Liver (tissue), 9 donors: ENCODE data around the gene TOX4. TPM values are rescaled to one million over a fixed set of nuclear protein-coding genes. Genes with fewer than 3 reads are reported as not detected.

Experiments
- DNase-seq: peaks from one replicate; pipeline ENCODE4 v3.0.0-alpha.2; 2017; ENCODE audit warnings: low spot score
- H3K27ac ChIP-seq, 2 donors: one replicate each; pipeline ENCODE4 v1.7.0; 2013; ENCODE audit warnings: inconsistent platforms in 2 of 2, low read length in 2 of 2, control low read depth in 1 of 2, low read depth in 1 of 2, mild to moderate bottlenecking in 1 of 2
- H3K27me3 ChIP-seq, 4 donors: one replicate each; pipeline versions ENCODE4 v1.6.1 to v1.7.0; 2013; ENCODE audit warnings: low read length in 3 of 4, inconsistent platforms in 1 of 4, mild to moderate bottlenecking in 1 of 4, moderate library complexity in 1 of 4; ENCODE audit not compliant: control insufficient read depth in 4 of 4, insufficient read depth in 4 of 4
- H3K36me3 ChIP-seq, 4 donors: one replicate each; pipeline versions ENCODE4 v1.6.1 to v1.7.0; 2013; ENCODE audit warnings: low read length in 3 of 4, mild to moderate bottlenecking in 3 of 4, low read depth in 1 of 4, moderate library complexity in 1 of 4; ENCODE audit not compliant: control insufficient read depth in 4 of 4, insufficient read depth in 3 of 4
- H3K4me1 ChIP-seq, 4 donors: one replicate each; pipeline versions ENCODE4 v1.6.1 to v1.7.0; 2013; ENCODE audit warnings: low read length in 3 of 4, mild to moderate bottlenecking in 3 of 4, moderate library complexity in 1 of 4; ENCODE audit not compliant: control insufficient read depth in 4 of 4, insufficient read depth in 4 of 4
- H3K4me3 ChIP-seq, 3 donors: one replicate each; pipeline versions ENCODE4 v1.6.1 to v1.7.0; 2013; ENCODE audit warnings: low read length in 3 of 3, control low read depth in 1 of 3, low read depth in 1 of 3, mild to moderate bottlenecking in 1 of 3
- H3K9ac ChIP-seq, 2 donors: one replicate each; pipeline ENCODE4 v1.7.0; 2013; ENCODE audit warnings: low read length in 2 of 2, mild to moderate bottlenecking in 2 of 2, moderate library complexity in 2 of 2, control low read depth in 1 of 2, low read depth in 1 of 2
- H3K9me3 ChIP-seq, 4 donors: one replicate each; pipeline versions ENCODE4 v1.6.1 to v1.7.0; 2013; ENCODE audit warnings: low read length in 3 of 4; ENCODE audit not compliant: control insufficient read depth in 4 of 4
- ATF3 ChIP-seq: IDR thresholded peaks from 2 replicates; pipeline ENCODE4 v1.6.1; 2016; ENCODE audit warnings: antibody characterized with exemption
- FOXA1 ChIP-seq: IDR thresholded peaks from 2 replicates; pipeline ENCODE4 v1.6.1; 2016; ENCODE audit warnings: antibody characterized with exemption
- FOXA2 ChIP-seq: IDR thresholded peaks from 2 replicates; pipeline ENCODE4 v1.6.1; 2016; ENCODE audit warnings: antibody characterized with exemption
- GABPA ChIP-seq, 2 donors: IDR thresholded peaks in 1 of 2; conservative IDR thresholded peaks in 1 of 2; 2 replicates each; pipeline ENCODE4 v1.6.1; 2016; ENCODE audit warnings: antibody characterized with exemption in 2 of 2, mild to moderate bottlenecking in 1 of 2, moderate library complexity in 1 of 2
- HNF4A ChIP-seq, 2 donors: conservative IDR thresholded peaks; 2 replicates each; pipeline ENCODE4 v1.6.1; 2016; ENCODE audit warnings: antibody characterized with exemption in 2 of 2, mild to moderate bottlenecking in 2 of 2
- HNF4G ChIP-seq: IDR thresholded peaks from 2 replicates; pipeline ENCODE4 v1.6.1; 2016; ENCODE audit warnings: antibody characterized with exemption
- JUND ChIP-seq, 2 donors: IDR thresholded peaks; 2 replicates each; pipeline ENCODE4 v1.6.1; 2016; ENCODE audit warnings: antibody characterized with exemption in 2 of 2
- NR2F2 ChIP-seq: IDR thresholded peaks from 2 replicates; pipeline ENCODE4 v1.6.1; 2016; ENCODE audit warnings: antibody characterized with exemption
- RAD21 ChIP-seq, 2 donors: IDR thresholded peaks; 2 replicates each; pipeline ENCODE4 v1.6.1; 2016; ENCODE audit warnings: antibody characterized with exemption in 2 of 2, mild to moderate bottlenecking in 2 of 2
- RXRA ChIP-seq, 2 donors: IDR thresholded peaks; 2 replicates each; pipeline ENCODE4 v1.6.1; 2017 to 2018; ENCODE audit warnings: antibody characterized with exemption in 2 of 2, mild to moderate bottlenecking in 1 of 2
- SP1 ChIP-seq: IDR thresholded peaks from 2 replicates; pipeline ENCODE4 v1.6.1; 2018; ENCODE audit warnings: antibody characterized with exemption, mild to moderate bottlenecking
- TAF1 ChIP-seq: conservative IDR thresholded peaks from 2 replicates; pipeline ENCODE4 v1.6.1; 2016; ENCODE audit warnings: antibody characterized with exemption, mild to moderate bottlenecking
- YY1 ChIP-seq: IDR thresholded peaks from 2 replicates; pipeline ENCODE4 v1.6.1; 2016; ENCODE audit warnings: antibody characterized with exemption, mild to moderate bottlenecking
- ZBTB33 ChIP-seq: IDR thresholded peaks from 2 replicates; pipeline ENCODE4 v1.6.1; 2016; ENCODE audit warnings: antibody characterized with exemption
- WGBS: extraction: QIAGEN DNeasy Blood & Tissue Kit; methylation state at CpG from one replicate; pipeline ENCODE4 v1.1.7; 2013; 5-methylcytosine and 5-hydroxymethylcytosine counted together
- polyA plus RNA-seq, 2 donors: library from polyadenylated mRNA; stranded (reverse) in 1 of 2; unstranded in 1 of 2; fragments of 200-250 nt in 1 of 2; fragments of >200 nt in 1 of 2; fragmentation: Nextera tagmentation in 1 of 2; extraction: Ambion mirVana in 1 of 2; gene quantifications; one replicate each; pipeline versions ENCODE4 v1.2.1 to v1.2.3, GENCODE V29; 2013 to 2015
- total RNA-seq, 2 donors: library from RNA; depleted of rRNA; stranded (reverse); fragments of >200 nt; gene quantifications; one replicate each; pipeline ENCODE4 v1.2.3, GENCODE V29; 2014
- TF ChIP-seq, protein P1 (sequence below): IDR thresholded peaks from 2 replicates; pipeline ENCODE4 v1.6.1; 2016; ENCODE audit warnings: antibody characterized with exemption, mild to moderate bottlenecking
- TF ChIP-seq, protein P2 (sequence below): IDR thresholded peaks from 2 replicates; pipeline ENCODE4 v1.6.1; 2016; ENCODE audit warnings: antibody characterized with exemption
- TF ChIP-seq, protein P3 (sequence below): fragments of 150-350 bp; IDR thresholded peaks from 2 replicates; pipeline ENCODE4 v1.5.1; 2017; ENCODE audit warnings: improper control_type of control experiment, low read depth, low read length; ENCODE audit not compliant: missing input control
- donor health status: healthy.
- donor health status: healthy.
- donor health status: healthy.
- donor health status: healthy.
- donor health status: healthy.

TOX4 gene
- total and polyA plus RNA-seq, 4 donors: 16.9 to 29.8 (median 20.4) TPM

DNA sequence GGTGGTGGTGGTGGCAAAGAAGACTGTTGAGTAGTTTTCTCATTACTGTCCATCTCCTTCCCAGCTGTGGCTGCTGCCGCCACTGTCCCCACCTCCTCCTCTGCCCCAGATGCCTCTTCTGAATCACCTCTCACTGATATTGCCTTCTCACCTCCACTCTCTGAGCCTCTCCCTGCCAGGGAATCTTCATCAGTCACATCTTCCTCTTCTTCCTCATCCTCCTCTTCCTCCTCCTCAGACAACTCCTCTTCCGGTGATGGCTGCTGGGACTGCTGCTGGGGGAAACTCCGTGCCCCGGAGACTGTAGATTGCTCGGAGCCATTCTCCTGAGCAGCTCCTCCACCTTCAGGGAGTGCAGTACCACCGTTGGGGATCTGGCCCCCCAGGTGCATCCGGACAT is 46.2 kb downstream of the TOX4 start:
- no peaks in the 10 kb centered on the region for H3K9me3 ChIP-seq
- no peaks in the 10 kb centered on the region for H3K36me3 ChIP-seq
- 89% methylated on average over 7 of the region's 7 CpGs for WGBS
- no peak overlapping the region for H3K9ac ChIP-seq
- DNase-seq: no peak
- H3K4me1 ChIP-seq: peaks cover 0 to 5% (median 2%) of the 10 kb centered on the region in 4 donors
- H3K4me3 ChIP-seq: no peak overlapping the region
- TF ChIP-seq, protein P1, sequence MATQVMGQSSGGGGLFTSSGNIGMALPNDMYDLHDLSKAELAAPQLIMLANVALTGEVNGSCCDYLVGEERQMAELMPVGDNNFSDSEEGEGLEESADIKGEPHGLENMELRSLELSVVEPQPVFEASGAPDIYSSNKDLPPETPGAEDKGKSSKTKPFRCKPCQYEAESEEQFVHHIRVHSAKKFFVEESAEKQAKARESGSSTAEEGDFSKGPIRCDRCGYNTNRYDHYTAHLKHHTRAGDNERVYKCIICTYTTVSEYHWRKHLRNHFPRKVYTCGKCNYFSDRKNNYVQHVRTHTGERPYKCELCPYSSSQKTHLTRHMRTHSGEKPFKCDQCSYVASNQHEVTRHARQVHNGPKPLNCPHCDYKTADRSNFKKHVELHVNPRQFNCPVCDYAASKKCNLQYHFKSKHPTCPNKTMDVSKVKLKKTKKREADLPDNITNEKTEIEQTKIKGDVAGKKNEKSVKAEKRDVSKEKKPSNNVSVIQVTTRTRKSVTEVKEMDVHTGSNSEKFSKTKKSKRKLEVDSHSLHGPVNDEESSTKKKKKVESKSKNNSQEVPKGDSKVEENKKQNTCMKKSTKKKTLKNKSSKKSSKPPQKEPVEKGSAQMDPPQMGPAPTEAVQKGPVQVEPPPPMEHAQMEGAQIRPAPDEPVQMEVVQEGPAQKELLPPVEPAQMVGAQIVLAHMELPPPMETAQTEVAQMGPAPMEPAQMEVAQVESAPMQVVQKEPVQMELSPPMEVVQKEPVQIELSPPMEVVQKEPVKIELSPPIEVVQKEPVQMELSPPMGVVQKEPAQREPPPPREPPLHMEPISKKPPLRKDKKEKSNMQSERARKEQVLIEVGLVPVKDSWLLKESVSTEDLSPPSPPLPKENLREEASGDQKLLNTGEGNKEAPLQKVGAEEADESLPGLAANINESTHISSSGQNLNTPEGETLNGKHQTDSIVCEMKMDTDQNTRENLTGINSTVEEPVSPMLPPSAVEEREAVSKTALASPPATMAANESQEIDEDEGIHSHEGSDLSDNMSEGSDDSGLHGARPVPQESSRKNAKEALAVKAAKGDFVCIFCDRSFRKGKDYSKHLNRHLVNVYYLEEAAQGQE: no peak
- TF ChIP-seq ATF3 (no peak), GABPA (IDR thresholded peaks at IDR 0.05 in 1 of 2, conservative IDR thresholded peaks at IDR 0.05 in 1 of 2) (no peak), RAD21 (IDR thresholded peaks at IDR 0.05) (no peak), FOXA1 (no peak), HNF4G (no peak), RXRA (IDR thresholded peaks at IDR 0.05) (no peak), YY1 (no peak), SP1 (no peak), HNF4A (conservative IDR thresholded peaks at IDR 0.05) (no peak), FOXA2 (no peak), JUND (IDR thresholded peaks at IDR 0.05) (no peak), TAF1 (no peak), ZBTB33 (no peak), NR2F2 (no peak)
- TF ChIP-seq, protein P2, sequence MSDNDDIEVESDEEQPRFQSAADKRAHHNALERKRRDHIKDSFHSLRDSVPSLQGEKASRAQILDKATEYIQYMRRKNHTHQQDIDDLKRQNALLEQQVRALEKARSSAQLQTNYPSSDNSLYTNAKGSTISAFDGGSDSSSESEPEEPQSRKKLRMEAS: no peak
- TF ChIP-seq, protein P3, sequence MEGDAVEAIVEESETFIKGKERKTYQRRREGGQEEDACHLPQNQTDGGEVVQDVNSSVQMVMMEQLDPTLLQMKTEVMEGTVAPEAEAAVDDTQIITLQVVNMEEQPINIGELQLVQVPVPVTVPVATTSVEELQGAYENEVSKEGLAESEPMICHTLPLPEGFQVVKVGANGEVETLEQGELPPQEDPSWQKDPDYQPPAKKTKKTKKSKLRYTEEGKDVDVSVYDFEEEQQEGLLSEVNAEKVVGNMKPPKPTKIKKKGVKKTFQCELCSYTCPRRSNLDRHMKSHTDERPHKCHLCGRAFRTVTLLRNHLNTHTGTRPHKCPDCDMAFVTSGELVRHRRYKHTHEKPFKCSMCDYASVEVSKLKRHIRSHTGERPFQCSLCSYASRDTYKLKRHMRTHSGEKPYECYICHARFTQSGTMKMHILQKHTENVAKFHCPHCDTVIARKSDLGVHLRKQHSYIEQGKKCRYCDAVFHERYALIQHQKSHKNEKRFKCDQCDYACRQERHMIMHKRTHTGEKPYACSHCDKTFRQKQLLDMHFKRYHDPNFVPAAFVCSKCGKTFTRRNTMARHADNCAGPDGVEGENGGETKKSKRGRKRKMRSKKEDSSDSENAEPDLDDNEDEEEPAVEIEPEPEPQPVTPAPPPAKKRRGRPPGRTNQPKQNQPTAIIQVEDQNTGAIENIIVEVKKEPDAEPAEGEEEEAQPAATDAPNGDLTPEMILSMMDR: no peak
- H3K27ac ChIP-seq: no peak overlapping the region
- H3K27me3 ChIP-seq: no peaks in the 10 kb centered on the region
